ENCODE results near the gene KRTAP5-8.
"Not testable (repeated sequence)": the region's sequence is repeated elsewhere in the genome, so short reads cannot be mapped to it uniquely, and the experiment has no call there.

The KRTAP5-8 gene

GRCh38 chr11:71537977-71538665 is at the start of gene KRTAP5-8:
Gene KRTAP5-8 (plus strand): TSS chr11:71538025. CDS start chr11:71538056, 31 bp downstream.
- not testable (repeated sequence) for DNase-seq

GRCh38 chr11:71488681-71489270 is 49.0 kb upstream of the KRTAP5-8 start:
- DNase-seq = no peak

GRCh38 chr11:71489311-71490043 is 48.3 kb upstream of the KRTAP5-8 start:
- DNase-seq = no peak

GRCh38 chr11:71490044-71490730 is 47.6 kb upstream of the KRTAP5-8 start:
- DNase-seq = no peak

GRCh38 chr11:71490731-71491390 is 47.0 kb upstream of the KRTAP5-8 start:
- no peak for DNase-seq

GRCh38 chr11:71491531-71491930 is 46.3 kb upstream of the KRTAP5-8 start:
- no peak for DNase-seq

GRCh38 chr11:71491940-71492339 is 45.9 kb upstream of the KRTAP5-8 start:
- no peak for DNase-seq

- no peak for DNase-seq
Measured at GRCh38 chr11:71495286-71496230, 42.3 kb upstream of the KRTAP5-8 start.

GRCh38 chr11:71496421-71496820 is 41.4 kb upstream of the KRTAP5-8 start:
- no peak for DNase-seq

- no peak for DNase-seq
Measured at GRCh38 chr11:71498091-71498490, 39.7 kb upstream of the KRTAP5-8 start.

GRCh38 chr11:71499125-71499524 is 38.7 kb upstream of the KRTAP5-8 start:
- DNase-seq = no peak

GRCh38 chr11:71499546-71499945 is 38.3 kb upstream of the KRTAP5-8 start:
- DNase-seq = no peak

GRCh38 chr11:71500601-71501021 is 37.2 kb upstream of the KRTAP5-8 start:
- DNase-seq = no peak

GRCh38 chr11:71501071-71501985 is 36.5 kb upstream of the KRTAP5-8 start:
- no peak for DNase-seq

- DNase-seq = no peak
Measured at GRCh38 chr11:71502026-71502425, 35.8 kb upstream of the KRTAP5-8 start.

GRCh38 chr11:71502871-71503435 is 34.9 kb upstream of the KRTAP5-8 start:
- no peak for DNase-seq

GRCh38 chr11:71504531-71504930 is 33.3 kb upstream of the KRTAP5-8 start:
- DNase-seq = no peak

GRCh38 chr11:71505001-71505400 is 32.8 kb upstream of the KRTAP5-8 start:
- DNase-seq = no peak

GRCh38 chr11:71505781-71506180 is 32.0 kb upstream of the KRTAP5-8 start:
- DNase-seq = no peak

GRCh38 chr11:71507102-71507501 is 30.7 kb upstream of the KRTAP5-8 start:
- no peak for DNase-seq

Measured in CD4-positive, alpha-beta T cell treated with Interleukin-15 for 1 hour (primary cell).